ENCODE measurements around the gene MYO18A. TPM values are rescaled to one million over a fixed set of nuclear protein-coding genes. Genes with fewer than 3 reads are reported as not detected.
"Not testable (repeated sequence)": the region's sequence is repeated elsewhere in the genome, so short reads cannot be mapped to it uniquely, and the experiment has no call there.

MYO18A gene
- 292 TPM for polyA plus RNA-seq (ENCODE audit: insufficient read length)

- DNase-seq (ENCODE audit: low read depth) = peak; percentile 49
These were observed at the start of gene MYO18A for GRCh38 chr17:29180034-29180787. TSS of gene MYO18A (minus strand) at chr17:29180398. CDS start at chr17:29166940, 13,458 bp downstream.

GRCh38 chr17:29225396-29225795, 45.2 kb upstream of the MYO18A start:
- DNase-seq (ENCODE audit: low read depth) = no peak

GRCh38 chr17:29221338-29221737, 41.1 kb upstream of the MYO18A start:
- not testable (repeated sequence) for DNase-seq (ENCODE audit: low read depth)

- DNase-seq (ENCODE audit: low read depth) = peak; percentile 45
These were observed 39.3 kb upstream of the MYO18A start for GRCh38 chr17:29219378-29220047.

- no peak for DNase-seq (ENCODE audit: low read depth)
These were observed 36.7 kb upstream of the MYO18A start for GRCh38 chr17:29216856-29217255.

GRCh38 chr17:29216181-29216580, 36.0 kb upstream of the MYO18A start:
- no peak for DNase-seq (ENCODE audit: low read depth)

GRCh38 chr17:29215717-29216116, 35.5 kb upstream of the MYO18A start:
- no peak for DNase-seq (ENCODE audit: low read depth)

GRCh38 chr17:29215174-29215573, 35.0 kb upstream of the MYO18A start:
- no peak for DNase-seq (ENCODE audit: low read depth)

GRCh38 chr17:29214215-29215146, 34.3 kb upstream of the MYO18A start:
- DNase-seq (ENCODE audit: low read depth) = no peak

- no peak for DNase-seq (ENCODE audit: low read depth)
These were observed 32.5 kb upstream of the MYO18A start for GRCh38 chr17:29212681-29213121.

GRCh38 chr17:29212094-29212631, 32.0 kb upstream of the MYO18A start:
- no peak for DNase-seq (ENCODE audit: low read depth)

- no peak for DNase-seq (ENCODE audit: low read depth)
These were observed 30.7 kb upstream of the MYO18A start for GRCh38 chr17:29210879-29211278.

GRCh38 chr17:29209073-29209472, 28.9 kb upstream of the MYO18A start:
- no peak for DNase-seq (ENCODE audit: low read depth)

GRCh38 chr17:29207975-29208374, 27.8 kb upstream of the MYO18A start:
- DNase-seq (ENCODE audit: low read depth) = no peak

GRCh38 chr17:29205047-29205446, 24.8 kb upstream of the MYO18A start:
- no peak for DNase-seq (ENCODE audit: low read depth)

- not testable (repeated sequence) for DNase-seq (ENCODE audit: low read depth)
These were observed 24.0 kb upstream of the MYO18A start for GRCh38 chr17:29204068-29204804.

- no peak for DNase-seq (ENCODE audit: low read depth)
These were observed 17.5 kb upstream of the MYO18A start for GRCh38 chr17:29197516-29198272.

- DNase-seq (ENCODE audit: low read depth) = no peak
These were observed 16.7 kb upstream of the MYO18A start for GRCh38 chr17:29196769-29197515.

- DNase-seq (ENCODE audit: low read depth) = no peak
These were observed 15.4 kb upstream of the MYO18A start for GRCh38 chr17:29195465-29196081.

Data from forelimb muscle (tissue), 1 donor.